ENCODE data around the gene ARHGEF2.
"Not testable (repeated sequence)": the region's sequence is repeated elsewhere in the genome, so short reads cannot be mapped to it uniquely, and the experiment has no call there.

ARHGEF2 gene

GRCh38 chr1:155989242-155990004 is 11.1 kb upstream of the ARHGEF2 start:
- peak; percentile 74 for DNase-seq

- DNase-seq = not testable (repeated sequence)
Measured at GRCh38 chr1:155984903-155985645, 6.7 kb upstream of the ARHGEF2 start.

GRCh38 chr1:155984341-155984740 is 6.0 kb upstream of the ARHGEF2 start:
- no peak for DNase-seq

- DNase-seq = no peak
Measured at GRCh38 chr1:155983191-155984024, 5.1 kb upstream of the ARHGEF2 start.

- DNase-seq = no peak
Measured at GRCh38 chr1:155982106-155982505, 3.8 kb upstream of the ARHGEF2 start.

- DNase-seq = no peak
Measured at GRCh38 chr1:155981266-155982088, 3.1 kb upstream of the ARHGEF2 start.

GRCh38 chr1:155979597-155980343 is 1.4 kb upstream of the ARHGEF2 start:
- DNase-seq = no peak

GRCh38 chr1:155978973-155979429 is 654 bp upstream of the ARHGEF2 start:
- DNase-seq = no peak

- peak; percentile 68 for DNase-seq
Measured at GRCh38 chr1:155977690-155978324, 540 bp downstream of the ARHGEF2 start.

GRCh38 chr1:155976913-155977689 is 1.2 kb downstream of the ARHGEF2 start:
- peak; percentile 40 for DNase-seq

- DNase-seq = peak; percentile 61
Measured at GRCh38 chr1:155976062-155976912, 2.1 kb downstream of the ARHGEF2 start.

GRCh38 chr1:155975375-155976061 is 2.8 kb downstream of the ARHGEF2 start:
- DNase-seq = no peak

- DNase-seq = no peak
Measured at GRCh38 chr1:155974208-155975115, 3.9 kb downstream of the ARHGEF2 start.

GRCh38 chr1:155973723-155974122 is 4.6 kb downstream of the ARHGEF2 start:
- DNase-seq = no peak

- DNase-seq = no peak
Measured at GRCh38 chr1:155971910-155972809, 6.2 kb downstream of the ARHGEF2 start.

- DNase-seq = peak; percentile 40
Measured at GRCh38 chr1:155970531-155971167, 7.7 kb downstream of the ARHGEF2 start.

All from stimulated activated CD4-positive, alpha-beta T cell treated with anti-CD3 and anti-CD28 coated beads, Interleukin-4, amount 100 ng/mL, for 1 hour (primary cell).